HCT116 (cell line): ENCODE results near the gene PAH. TPM values are rescaled to one million over a fixed set of nuclear protein-coding genes. Genes with fewer than 3 reads are reported as not detected.

Source experiments
- ATAC-seq: fragments of 200-7000 bp; cut with Tn5 transposase; 2 replicates; pipeline ENCODE4 v1.9.1; 2020; ENCODE audit warnings: mild to moderate bottlenecking, moderate library complexity
- BruUV-seq: library from RNA; stranded (reverse); fragments of 400-500 nt; replicated peaks from 2 replicates; lab custom pipeline; 2021; lab: Mats Ljungman, UMichigan
- CTCF ChIA-PET: fragments of 300-600 bp; sonication (Branson Sonifier 250); formaldehyde crosslinking; loops from one replicate; lab custom pipeline; 2021; ENCODE audit warnings: antibody characterized with exemption; lab: Charles Lee
- POLR2A ChIA-PET: fragments of 300-600, 350-600 bp; sonication (Branson Sonifier 250); formaldehyde crosslinking; loops from one replicate; lab custom pipeline; 2021; ENCODE audit warnings: antibody characterized with exemption; lab: Charles Lee
- RAD21 ChIA-PET, 2 experiments: fragments of 300-600 bp; sonication (Branson Sonifier 250); formaldehyde crosslinking; loops; one replicate each; lab custom pipeline; 2023; ENCODE audit warnings: low total read pairs in 2 of 2; ENCODE audit not compliant: uncharacterized antibody in 2 of 2, unreplicated experiment in 2 of 2, low non-redundant PET in 1 of 2; lab: Charles Lee
- DNase-seq: peaks from one replicate; pipeline ENCODE4 v3.0.0-alpha.2; 2010; ENCODE audit warnings: low read depth, low spot score
- H2AFZ ChIP-seq: fragments of 200-600 bp; shearing (Covaris generic), sonication (generic); 2 replicates; pipeline ENCODE4 v1.6.1; 2017; ENCODE audit warnings: low read depth, mixed run types, mixed read lengths, antibody characterized with exemption, low read length; ENCODE audit not compliant: poor library complexity, severe bottlenecking
- H3K27ac ChIP-seq: 2 replicates; pipeline ENCODE4 v1.5.1; 2012; ENCODE audit warnings: low read depth, low read length
- H3K27me3 ChIP-seq: fragments of 200-600 bp; sonication (generic); 2 replicates; pipeline ENCODE4 v1.6.1; 2016; ENCODE audit warnings: mixed run types, low read length, mixed read lengths; ENCODE audit not compliant: insufficient read depth
- H3K36me3 ChIP-seq, 2 experiments: fragments of 200-500 bp in 1 of 2; fragments of 200-600 bp in 1 of 2; sonication (Bioruptor generic) in 1 of 2; sonication (generic) in 1 of 2; 2 replicates each; pipeline versions ENCODE4 v1.5.1 to v1.6.1; 2014 to 2016; ENCODE audit warnings: low read length in 2 of 2, inconsistent platforms in 1 of 2, mixed read lengths in 1 of 2, mixed run types in 1 of 2; ENCODE audit not compliant: insufficient read depth in 2 of 2, control insufficient read depth in 1 of 2
- H3K4me1 ChIP-seq, 2 experiments: fragments of 200-600 bp in 1 of 2; sonication (generic) in 1 of 2; 2 replicates each; pipeline versions ENCODE4 v1.5.1 to v1.6.1; 2012 to 2017; ENCODE audit warnings: low read length in 2 of 2, inconsistent platforms in 1 of 2, mild to moderate bottlenecking in 1 of 2, mixed read lengths in 1 of 2, mixed run types in 1 of 2, moderate library complexity in 1 of 2; ENCODE audit not compliant: insufficient read depth in 2 of 2, control insufficient read depth in 1 of 2
- H3K4me2 ChIP-seq: fragments of 200-600 bp; sonication (generic); 2 replicates; pipeline ENCODE4 v1.6.1; 2017; ENCODE audit warnings: mixed run types, low read length, mixed read lengths
- H3K4me3 ChIP-seq, 2 experiments: fragments of 200-600 bp in 1 of 2; sonication (generic) in 1 of 2; replicated peaks in 1 of 2; 2 replicates each; pipeline ENCODE4 v1.5.1; 2011 to 2016; ENCODE audit warnings: low read length in 2 of 2, control low read depth in 1 of 2, low read depth in 1 of 2, mild to moderate bottlenecking in 1 of 2, mixed read lengths in 1 of 2, mixed run types in 1 of 2
- H3K79me2 ChIP-seq: fragments of 200-600 bp; sonication (generic); 2 replicates; pipeline ENCODE4 v1.6.1; 2017; ENCODE audit warnings: mild to moderate bottlenecking, mixed run types, low read length, moderate library complexity, mixed read lengths; ENCODE audit not compliant: insufficient read depth
- H3K9ac ChIP-seq: fragments of 200-600 bp; sonication (generic); 2 replicates; pipeline ENCODE4 v1.6.1; 2016; ENCODE audit warnings: low read length, mixed read lengths
- H3K9me2 ChIP-seq: fragments of 200-600 bp; sonication (generic), shearing (Covaris generic); 2 replicates; pipeline ENCODE4 v1.6.1; 2017; ENCODE audit warnings: mixed run types, mild to moderate bottlenecking, moderate library complexity; ENCODE audit not compliant: insufficient read depth
- H3K9me3 ChIP-seq, 2 experiments: fragments of 200-500 bp in 1 of 2; fragments of 200-600 bp in 1 of 2; sonication (Bioruptor generic) in 1 of 2; sonication (generic) in 1 of 2; 2 replicates each; pipeline ENCODE4 v1.6.1; 2014 to 2017; ENCODE audit warnings: low read length in 2 of 2, mixed read lengths in 2 of 2, inconsistent platforms in 1 of 2, low read depth in 1 of 2, mild to moderate bottlenecking in 1 of 2, mixed run types in 1 of 2, moderate library complexity in 1 of 2; ENCODE audit not compliant: control insufficient read depth in 1 of 2, insufficient read depth in 1 of 2
- H4K20me1 ChIP-seq: fragments of 200-600 bp; sonication (generic), shearing (Covaris generic); 2 replicates; pipeline ENCODE4 v1.6.1; 2017; ENCODE audit warnings: mixed run types, mild to moderate bottlenecking, moderate library complexity; ENCODE audit not compliant: insufficient read depth
- EZH2phosphoT487 ChIP-seq: fragments of 200-600 bp; IDR thresholded peaks from 2 replicates; pipeline ENCODE4 v1.6.1; 2018; ENCODE audit warnings: antibody characterized with exemption, borderline replicate concordance
- REST ChIP-seq: IDR thresholded peaks from 2 replicates; pipeline ENCODE4 v1.6.1; 2012; ENCODE audit warnings: low read depth
- intact Hi-C: fragments of 100-400 bp; cut with micrococcal nuclease; formaldehyde crosslinking; loops from 2 replicates; pipeline ENCODE4 v1.10.0; 2022
- total RNA-seq: library from RNA; stranded (reverse); gene quantifications from one replicate; pipeline ENCODE4 v1.2.1, GENCODE V29; 2021; ENCODE audit not compliant: unreplicated experiment

The PAH gene
- total RNA-seq, 1 experiment from 2014 or later: 2.8 TPM

DNA sequence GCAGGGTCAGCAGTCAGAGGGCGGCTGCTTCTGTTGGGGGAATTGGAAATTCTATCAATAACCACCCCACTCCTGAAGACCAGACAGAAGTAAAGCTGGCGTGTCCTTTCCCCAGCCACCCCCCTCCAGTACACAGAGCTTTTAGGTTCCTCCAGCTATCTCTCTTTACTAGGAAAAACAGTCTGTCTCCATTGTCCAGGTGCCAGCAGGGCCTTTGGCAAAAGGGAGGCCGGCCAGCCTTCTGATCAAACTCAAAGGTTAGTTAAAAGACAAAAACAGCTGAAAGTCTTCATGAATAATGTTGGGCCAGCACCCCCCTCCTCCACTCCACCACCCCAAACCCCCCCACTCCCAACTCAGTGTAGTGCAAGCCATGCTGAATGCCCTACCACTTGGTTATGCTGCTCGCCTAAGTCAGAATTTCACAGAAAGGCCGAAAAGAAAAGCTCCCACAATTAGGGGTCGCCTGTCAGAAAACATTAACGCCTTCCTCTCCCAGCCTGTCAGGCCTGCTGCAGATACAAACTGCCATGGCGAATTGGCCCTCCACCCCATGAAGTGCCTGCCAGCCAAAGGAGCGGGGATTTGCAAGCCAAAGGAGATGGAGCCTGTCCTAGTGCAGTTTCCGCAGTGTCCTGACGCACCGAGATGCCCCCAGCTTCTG, 49.3 kb upstream of the PAH start:
- Histone ChIP-seq H3K36me3 (no peaks in the 10 kb centered on the region; a peak in 1 of 4 replicates), H3K9ac (no peak overlapping the region), H2AFZ (no peak overlapping the region), H4K20me1 (no peaks in the 10 kb centered on the region), H3K4me1 (no peaks in the 10 kb centered on the region), H3K79me2 (no peaks in the 10 kb centered on the region), H3K9me2 (no peaks in the 10 kb centered on the region), H3K4me3 (no peak overlapping the region), H3K27ac (no peak overlapping the region), H3K4me2 (no peak overlapping the region), H3K27me3 (peaks cover 44% of the 10 kb centered on the region), H3K9me3 (no peaks in the 10 kb centered on the region)
- no peak for ATAC-seq
- no peak for DNase-seq
- TF ChIP-seq REST (no peak), EZH2phosphoT487 (no peak)
- CTCF ChIA-PET: no interaction called here
- RAD21 ChIA-PET: no interaction called here
- intact Hi-C loops: no loop called here
- no TSS peak for BruUV-seq
- POLR2A ChIA-PET: no interaction called here
